DND-41 (cell line): ENCODE results near the gene C11orf16.

ENCODE experiments used
- ATAC-seq: fragments of 200-7000 bp; cut with Tn5 transposase; 3 replicates; pipeline ENCODE4 v1.9.1; 2021; ENCODE audit warnings: low read depth; ENCODE audit not compliant: insufficient read depth
- DNase-seq: peaks from one replicate; pipeline ENCODE4 v3.0.0-alpha.2; 2020
- H2AFZ ChIP-seq: 2 replicates; pipeline ENCODE4 v1.6.0; 2012; ENCODE audit warnings: low read depth, low read length
- H3K27ac ChIP-seq: 2 replicates; pipeline ENCODE4 v1.5.1; 2012; ENCODE audit warnings: low read length, inconsistent platforms
- H3K27me3 ChIP-seq: fragments of 200-600 bp; sonication (generic); 2 replicates; pipeline ENCODE4 v1.6.0; 2012; ENCODE audit warnings: low read length, mild to moderate bottlenecking, inconsistent platforms; ENCODE audit not compliant: insufficient read depth, poor library complexity
- H3K36me3 ChIP-seq: 2 replicates; pipeline ENCODE4 v1.5.1; 2012; ENCODE audit warnings: low read length, inconsistent platforms; ENCODE audit not compliant: insufficient read depth
- H3K4me1 ChIP-seq: 2 replicates; pipeline ENCODE4 v1.5.1; 2012; ENCODE audit warnings: mild to moderate bottlenecking, low read length; ENCODE audit not compliant: insufficient read depth
- H3K4me2 ChIP-seq: 2 replicates; pipeline ENCODE4 v1.6.0; 2012; ENCODE audit warnings: mild to moderate bottlenecking, moderate library complexity, low read length, inconsistent platforms; ENCODE audit not compliant: insufficient read depth
- H3K4me3 ChIP-seq, 2 experiments: fragments of 200-600 bp in 1 of 2; shearing (Covaris generic) in 1 of 2; 2 replicates each; pipeline ENCODE4 v1.5.1; 2012 to 2016; ENCODE audit warnings: inconsistent platforms in 2 of 2, low read length in 2 of 2, mild to moderate bottlenecking in 2 of 2, low read depth in 1 of 2, moderate library complexity in 1 of 2
- H3K79me2 ChIP-seq: 2 replicates; pipeline ENCODE4 v1.6.0; 2012; ENCODE audit warnings: low read length, inconsistent platforms; ENCODE audit not compliant: insufficient read depth
- H3K9ac ChIP-seq: 2 replicates; pipeline ENCODE4 v1.6.0; 2012; ENCODE audit warnings: low read depth, mild to moderate bottlenecking, inconsistent platforms, low read length, moderate library complexity
- H3K9me3 ChIP-seq: 2 replicates; pipeline ENCODE4 v1.5.1; 2012; ENCODE audit warnings: low read length, moderate library complexity, mild to moderate bottlenecking, inconsistent platforms; ENCODE audit not compliant: insufficient read depth, severe bottlenecking
- H4K20me1 ChIP-seq: 2 replicates; pipeline ENCODE4 v1.6.0; 2012; ENCODE audit warnings: low read length; ENCODE audit not compliant: insufficient read depth
- CTCF ChIP-seq: IDR thresholded peaks from 2 replicates; pipeline ENCODE4 v1.5.1; 2012; ENCODE audit warnings: borderline replicate concordance, low read length, moderate library complexity, mild to moderate bottlenecking; ENCODE audit not compliant: poor library complexity, severe bottlenecking; ENCODE audit errors: extremely low read depth
- EZH2 ChIP-seq: IDR thresholded peaks from 3 replicates; pipeline ENCODE4 v1.6.1; 2012; ENCODE audit warnings: borderline replicate concordance, low read depth, mild to moderate bottlenecking, moderate library complexity, low read length, inconsistent platforms; ENCODE audit not compliant: severe bottlenecking

The C11orf16 gene

DNA sequence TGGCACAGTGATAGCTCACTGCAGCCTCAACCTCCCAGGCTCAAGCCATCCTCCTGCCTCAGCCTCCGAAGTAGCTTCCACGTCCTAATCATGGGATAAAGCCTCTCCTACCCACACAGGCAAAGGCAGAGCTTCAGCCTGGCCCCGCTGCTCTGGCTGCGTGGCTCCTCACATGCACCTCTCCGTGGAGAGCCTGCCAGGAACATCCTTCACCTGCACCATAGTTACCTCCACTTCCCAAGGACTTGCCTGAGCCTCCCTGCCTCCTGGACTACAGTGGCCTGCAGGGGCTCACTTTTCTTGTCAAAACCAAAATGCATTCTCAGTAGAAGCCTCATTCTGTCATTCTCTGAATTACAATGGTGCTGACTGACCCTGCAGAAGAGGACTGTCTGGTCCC, 6.5 kb downstream of the C11orf16 start:
- Histone ChIP-seq H3K79me2 (no peaks in the 10 kb centered on the region), H3K36me3 (peaks cover 31% of the 10 kb centered on the region), H4K20me1 (no peaks in the 10 kb centered on the region), H3K27me3 (no peaks in the 10 kb centered on the region), H3K27ac (no peak overlapping the region), H3K9me3 (no peaks in the 10 kb centered on the region), H3K4me3 (no peak overlapping the region), H2AFZ (no peak overlapping the region), H3K4me1 (no peaks in the 10 kb centered on the region), H3K9ac (no peak overlapping the region), H3K4me2 (no peak overlapping the region)
- ATAC-seq (no peak), DNase-seq (no peak)
- TF ChIP-seq CTCF: no peak
- no peak for TF ChIP-seq EZH2

- no peak for ATAC-seq
- no peak overlapping the region for H3K27ac ChIP-seq
- H3K9ac ChIP-seq: no peak overlapping the region
- no peaks in the 10 kb centered on the region for H3K79me2 ChIP-seq
- H3K9me3 ChIP-seq: no peaks in the 10 kb centered on the region
- no peaks in the 10 kb centered on the region for H3K4me1 ChIP-seq
- no peak overlapping the region for H3K4me2 ChIP-seq
- peaks cover 36% of the 10 kb centered on the region for H3K36me3 ChIP-seq
- TF ChIP-seq EZH2 (no peak), CTCF (no peak)
- no peaks in the 10 kb centered on the region for H4K20me1 ChIP-seq
- no peak for DNase-seq
- H3K4me3 ChIP-seq: no peak overlapping the region
- H2AFZ ChIP-seq: no peak overlapping the region
- no peaks in the 10 kb centered on the region for H3K27me3 ChIP-seq
These were observed 7.0 kb downstream of the C11orf16 start for GRCh38 chr11:8925711-8926110.

DNA sequence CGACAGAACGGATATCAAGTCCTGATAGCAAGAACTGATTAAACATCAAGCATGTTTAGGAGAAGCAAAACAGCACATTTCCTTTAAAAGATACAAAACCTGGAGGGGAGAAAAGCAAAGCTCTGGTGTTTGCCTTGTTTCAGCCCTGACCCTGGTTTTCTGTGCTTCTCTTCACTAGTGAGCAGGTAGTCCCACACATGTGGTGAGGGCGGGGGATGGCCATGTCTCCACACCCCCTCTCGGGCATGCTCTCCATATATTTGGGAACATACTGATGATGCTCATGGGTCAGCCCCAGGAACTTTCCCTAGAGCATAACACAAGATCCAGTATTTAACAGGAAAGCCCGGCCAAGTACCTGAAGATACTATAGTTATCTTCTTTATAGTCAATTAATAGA, 10.1 kb downstream of the C11orf16 start:
- Histone ChIP-seq H3K36me3 (peaks cover 64% of the 10 kb centered on the region), H3K27me3 (no peaks in the 10 kb centered on the region), H4K20me1 (no peaks in the 10 kb centered on the region), H3K4me3 (no peak overlapping the region), H3K9ac (no peak overlapping the region), H3K4me1 (no peaks in the 10 kb centered on the region), H3K9me3 (no peaks in the 10 kb centered on the region), H3K4me2 (no peak overlapping the region), H3K27ac (no peak overlapping the region), H2AFZ (no peak overlapping the region), H3K79me2 (no peaks in the 10 kb centered on the region)
- TF ChIP-seq CTCF (no peak), EZH2 (no peak)
- ATAC-seq: no peak
- no peak for DNase-seq
